ENCODE data around the gene BICRA.

BICRA gene

GRCh38 chr19:47646924-47647323 is 38.0 kb downstream of the BICRA start:
- Histone ChIP-seq H3K27me3 (ENCODE audit: insufficient read depth, low read length, poor library complexity) (no peaks in the 10 kb centered on the region), H3K27ac (ENCODE audit: low read length) (no peak overlapping the region), H3K9ac (ENCODE audit: low read depth, low read length) (no peak overlapping the region), H3K4me1 (ENCODE audit: insufficient read depth, low read length) (no peaks in the 10 kb centered on the region), H3K9me3 (ENCODE audit: insufficient read depth, low read length, severe bottlenecking) (no peaks in the 10 kb centered on the region), H2AFZ (ENCODE audit: low read depth, low read length) (no peak overlapping the region), H4K20me1 (ENCODE audit: insufficient read depth, low read length) (peaks cover 55% of the 10 kb centered on the region), H3K4me3 (ENCODE audit: low read depth in 1 of 2, low read length in 2 of 2) (no peak overlapping the region), H3K79me2 (ENCODE audit: insufficient read depth, low read length) (peaks cover 77% of the 10 kb centered on the region), H3K4me2 (ENCODE audit: insufficient read depth, low read length) (no peak overlapping the region), H3K36me3 (ENCODE audit: insufficient read depth, low read length) (0 out of 2 replicates have a peak, but pooled peaks cover 7% of the 10 kb centered on the region)
- no peak for DNase-seq
- TF ChIP-seq CTCF (IDR thresholded peaks at IDR 0.05; ENCODE audit: borderline replicate concordance, extremely low read depth, low read length, poor library complexity, severe bottlenecking) (no peak), EZH2 (IDR thresholded peaks at IDR 0.05; ENCODE audit: borderline replicate concordance, low read depth, low read length, severe bottlenecking) (no peak)
- no peak for ATAC-seq (ENCODE audit: insufficient read depth, low read depth)

- H3K27ac ChIP-seq (ENCODE audit: low read length) = no peak overlapping the region
- no peak overlapping the region for H3K9ac ChIP-seq (ENCODE audit: low read depth, low read length)
- no peaks in the 10 kb centered on the region for H3K27me3 ChIP-seq (ENCODE audit: insufficient read depth, low read length, poor library complexity)
- 0 out of 2 replicates have a peak, but pooled peaks cover 7% of the 10 kb centered on the region for H3K36me3 ChIP-seq (ENCODE audit: insufficient read depth, low read length)
- H3K4me1 ChIP-seq (ENCODE audit: insufficient read depth, low read length) = no peaks in the 10 kb centered on the region
- H4K20me1 ChIP-seq (ENCODE audit: insufficient read depth, low read length) = peaks cover 57% of the 10 kb centered on the region
- H3K9me3 ChIP-seq (ENCODE audit: insufficient read depth, low read length, severe bottlenecking) = no peaks in the 10 kb centered on the region
- H3K4me2 ChIP-seq (ENCODE audit: insufficient read depth, low read length) = no peak overlapping the region
- DNase-seq (no peak), ATAC-seq (ENCODE audit: insufficient read depth, low read depth) (no peak)
- peaks cover 76% of the 10 kb centered on the region for H3K79me2 ChIP-seq (ENCODE audit: insufficient read depth, low read length)
- TF ChIP-seq EZH2 (IDR thresholded peaks at IDR 0.05; ENCODE audit: borderline replicate concordance, low read depth, low read length, severe bottlenecking) (no peak), CTCF (IDR thresholded peaks at IDR 0.05; ENCODE audit: borderline replicate concordance, extremely low read depth, low read length, poor library complexity, severe bottlenecking) (no peak)
- no peak overlapping the region for H3K4me3 ChIP-seq (ENCODE audit: low read depth in 1 of 2, low read length in 2 of 2)
- no peak overlapping the region for H2AFZ ChIP-seq (ENCODE audit: low read depth, low read length)
Measured at GRCh38 chr19:47649588-47649987, 40.7 kb downstream of the BICRA start.

- TF ChIP-seq EZH2 (IDR thresholded peaks at IDR 0.05; ENCODE audit: borderline replicate concordance, low read depth, low read length, severe bottlenecking) = no peak
- TF ChIP-seq CTCF (IDR thresholded peaks at IDR 0.05; ENCODE audit: borderline replicate concordance, extremely low read depth, low read length, poor library complexity, severe bottlenecking) = no peak
- H3K79me2 ChIP-seq (ENCODE audit: insufficient read depth, low read length) = peaks cover 74% of the 10 kb centered on the region
- no peak overlapping the region for H3K9ac ChIP-seq (ENCODE audit: low read depth, low read length)
- H3K27ac ChIP-seq (ENCODE audit: low read length) = no peak overlapping the region
- DNase-seq (no peak), ATAC-seq (ENCODE audit: insufficient read depth, low read depth) (no peak)
- H3K4me3 ChIP-seq (ENCODE audit: low read depth in 1 of 2, low read length in 2 of 2) = no peak overlapping the region
- H3K4me2 ChIP-seq (ENCODE audit: insufficient read depth, low read length) = no peak overlapping the region
- H4K20me1 ChIP-seq (ENCODE audit: insufficient read depth, low read length) = peaks cover 56% of the 10 kb centered on the region
- no peaks in the 10 kb centered on the region for H3K9me3 ChIP-seq (ENCODE audit: insufficient read depth, low read length, severe bottlenecking)
- no peak overlapping the region for H2AFZ ChIP-seq (ENCODE audit: low read depth, low read length)
- 0 out of 2 replicates have a peak, but pooled peaks cover 7% of the 10 kb centered on the region for H3K36me3 ChIP-seq (ENCODE audit: insufficient read depth, low read length)
- no peaks in the 10 kb centered on the region for H3K4me1 ChIP-seq (ENCODE audit: insufficient read depth, low read length)
- no peaks in the 10 kb centered on the region for H3K27me3 ChIP-seq (ENCODE audit: insufficient read depth, low read length, poor library complexity)
Measured at GRCh38 chr19:47650700-47651099, 41.8 kb downstream of the BICRA start.

- Histone ChIP-seq H3K4me1 (ENCODE audit: insufficient read depth, low read length) (no peaks in the 10 kb centered on the region), H3K27ac (ENCODE audit: low read length) (no peak overlapping the region), H3K27me3 (ENCODE audit: insufficient read depth, low read length, poor library complexity) (no peaks in the 10 kb centered on the region), H3K4me2 (ENCODE audit: insufficient read depth, low read length) (no peak overlapping the region), H3K4me3 (ENCODE audit: low read depth in 1 of 2, low read length in 2 of 2) (no peak overlapping the region), H3K36me3 (ENCODE audit: insufficient read depth, low read length) (0 out of 2 replicates have a peak, but pooled peaks cover 6% of the 10 kb centered on the region), H3K9me3 (ENCODE audit: insufficient read depth, low read length, severe bottlenecking) (no peaks in the 10 kb centered on the region), H4K20me1 (ENCODE audit: insufficient read depth, low read length) (peaks cover 51% of the 10 kb centered on the region), H2AFZ (ENCODE audit: low read depth, low read length) (no peak overlapping the region), H3K9ac (ENCODE audit: low read depth, low read length) (no peak overlapping the region), H3K79me2 (ENCODE audit: insufficient read depth, low read length) (peaks cover 74% of the 10 kb centered on the region)
- TF ChIP-seq EZH2 (IDR thresholded peaks at IDR 0.05; ENCODE audit: borderline replicate concordance, low read depth, low read length, severe bottlenecking) = no peak
- no peak for TF ChIP-seq CTCF (IDR thresholded peaks at IDR 0.05; ENCODE audit: borderline replicate concordance, extremely low read depth, low read length, poor library complexity, severe bottlenecking)
- DNase-seq (no peak), ATAC-seq (ENCODE audit: insufficient read depth, low read depth) (no peak)
Measured at GRCh38 chr19:47651132-47651531, 42.2 kb downstream of the BICRA start.

Data from DND-41 (cell line).